Transverse colon (tissue), 4 donors: ENCODE measurements around the gene RAC2.

Experiments used
- CTCF ChIP-seq, 5 experiments: fragments of 200-600 bp in 3 of 5; fragments of 450-650 bp in 2 of 5; sonication (generic) in 3 of 5; IDR thresholded peaks; 1 replicate in 2 of 5; 2 replicates in 3 of 5; pipeline ENCODE4 v1.5.1; 2016 to 2017; ENCODE audit warnings: antibody characterized with exemption in 5 of 5, inconsistent platforms in 3 of 5, mild to moderate bottlenecking in 2 of 5, moderate library complexity in 1 of 5
- EP300 ChIP-seq: sonication (generic); formaldehyde crosslinking; IDR thresholded peaks from one replicate; pipeline ENCODE4 v1.6.1; 2017; ENCODE audit warnings: antibody characterized with exemption, low read depth
- POLR2AphosphoS5 ChIP-seq, 3 donors: sonication (generic); formaldehyde crosslinking; IDR thresholded peaks; one replicate each; pipeline ENCODE4 v1.6.1; 2016; ENCODE audit warnings: antibody characterized with exemption in 3 of 3

- TF ChIP-seq CTCF (IDR thresholded peaks at IDR 0.05) (no peak), POLR2AphosphoS5 (IDR thresholded peaks at IDR 0.05) (no peak), EP300 (no peak)
Measured at GRCh38 chr22:37231406-37232139, 12.5 kb downstream of the RAC2 start.
